GM23248 (cell line): ENCODE measurements around the gene TAGLN2. TPM values are rescaled to one million over a fixed set of nuclear protein-coding genes. Genes with fewer than 3 reads are reported as not detected.

Experiments
- DNase-seq: peaks from one replicate; pipeline ENCODE4 v3.0.0-alpha.2; 2015
- H2AFZ ChIP-seq: fragments of 200-600 bp; sonication (generic); 2 replicates; pipeline ENCODE4 v1.6.1; 2016; ENCODE audit warnings: antibody characterized with exemption
- H3F3A ChIP-seq: fragments of 200-600 bp; sonication (generic); 2 replicates; pipeline ENCODE4 v1.6.1; 2016; ENCODE audit warnings: mild to moderate bottlenecking, antibody characterized with exemption, mixed run types; ENCODE audit not compliant: insufficient read depth
- H3K27ac ChIP-seq: fragments of 200-600 bp; sonication (generic); 2 replicates; pipeline ENCODE4 v1.5.1; 2016; ENCODE audit warnings: mild to moderate bottlenecking
- H3K27me3 ChIP-seq: fragments of 200-600 bp; sonication (generic); replicated peaks from 2 replicates; pipeline ENCODE4 v1.6.1; 2016; ENCODE audit warnings: mild to moderate bottlenecking; ENCODE audit not compliant: insufficient read depth
- H3K36me3 ChIP-seq: fragments of 200-600 bp; sonication (generic); 2 replicates; pipeline ENCODE4 v1.6.1; 2016; ENCODE audit warnings: low read depth, mild to moderate bottlenecking
- H3K4me1 ChIP-seq: fragments of 200-600 bp; sonication (generic); 2 replicates; pipeline ENCODE4 v1.6.1; 2016; ENCODE audit warnings: mild to moderate bottlenecking; ENCODE audit not compliant: insufficient read depth
- H3K4me2 ChIP-seq: fragments of 200-600 bp; sonication (generic); one replicate; pipeline ENCODE4 v1.6.1; 2016; ENCODE audit warnings: mild to moderate bottlenecking; ENCODE audit not compliant: unreplicated experiment
- H3K4me3 ChIP-seq: fragments of 200-600 bp; sonication (generic); 2 replicates; pipeline ENCODE4 v1.5.1; 2016; ENCODE audit warnings: mild to moderate bottlenecking
- H3K79me2 ChIP-seq: fragments of 200-600 bp; sonication (generic); 2 replicates; pipeline ENCODE4 v1.6.1; 2016; ENCODE audit warnings: mild to moderate bottlenecking; ENCODE audit not compliant: insufficient read depth
- H3K9ac ChIP-seq: fragments of 200-600 bp; sonication (generic); 2 replicates; pipeline ENCODE4 v1.6.1; 2016; ENCODE audit warnings: mild to moderate bottlenecking
- H3K9me2 ChIP-seq: fragments of 200-600 bp; sonication (generic); 2 replicates; pipeline ENCODE4 v1.6.1; 2016; ENCODE audit warnings: mixed run types, mild to moderate bottlenecking, moderate library complexity; ENCODE audit not compliant: insufficient read depth
- H3K9me3 ChIP-seq: fragments of 200-600 bp; sonication (generic); one replicate; pipeline ENCODE4 v1.6.1; 2017; ENCODE audit warnings: low read depth
- H4K20me1 ChIP-seq: fragments of 200-600 bp; sonication (generic); 2 replicates; pipeline ENCODE4 v1.6.0; 2016; ENCODE audit not compliant: insufficient read depth
- EZH2 ChIP-seq: fragments of 200-600 bp; sonication (generic); IDR thresholded peaks from 2 replicates; pipeline ENCODE4 v1.6.1; 2018; ENCODE audit warnings: antibody characterized with exemption, mild to moderate bottlenecking; ENCODE audit not compliant: insufficient read depth, poor library complexity, severe bottlenecking
- EZH2phosphoT487 ChIP-seq: fragments of 200-600 bp; sonication (generic); IDR thresholded peaks from 2 replicates; pipeline ENCODE4 v1.6.1; 2018; ENCODE audit warnings: antibody characterized with exemption, moderate library complexity, mild to moderate bottlenecking, low read depth; ENCODE audit not compliant: insufficient read depth
- WGBS, 2 experiments: methylation state at CpG; one replicate each; pipeline ENCODE4 v1.1.6; 2015 to 2017; ENCODE audit warnings: low lambda C conversion rate in 2 of 2, low coverage in 1 of 2; ENCODE audit errors: missing lambda C conversion rate in 2 of 2; 5-methylcytosine and 5-hydroxymethylcytosine counted together
- in situ Hi-C: fragments of 300-500 bp; cut with MboI; formaldehyde crosslinking; loops from 2 replicates; pipeline ENCODE4 v1.15.0; 2020
- polyA plus RNA-seq: library from polyadenylated mRNA; unstranded; fragments of >200 nt; fragmentation: Nextera tagmentation; extraction: Ambion mirVana; gene quantifications from 2 replicates; pipeline ENCODE4 v1.2.1, GENCODE V29; 2016
- total RNA-seq: library from RNA; depleted of rRNA; stranded (reverse); fragments of >200 nt; shearing (Covaris generic); gene quantifications from 2 replicates; pipeline ENCODE4 v1.2.3, GENCODE V29; 2014

TAGLN2 gene
- total and polyA plus RNA-seq, 2 experiments from 2014 or later, result 400 to 692 TPM

- Histone ChIP-seq H3K4me3 (no peak overlapping the region), H3K79me2 (no peaks in the 10 kb centered on the region), H3K9me2 (no peaks in the 10 kb centered on the region), H3K27ac (no peak overlapping the region), H3K4me2 (no peak overlapping the region), H3K36me3 (no peaks in the 10 kb centered on the region), H3K9ac (no peak overlapping the region), H4K20me1 (no peaks in the 10 kb centered on the region), H3K27me3 (no peaks in the 10 kb centered on the region), H3K9me3 (no peaks in the 10 kb centered on the region), H2AFZ (no peak overlapping the region), H3K4me1 (peaks cover 34% of the 10 kb centered on the region), H3F3A (peaks cover 36% of the 10 kb centered on the region)
- no peak for DNase-seq
- WGBS, 2 experiments, result 96 to 98% methylated on average over 6 of the region's 6 CpGs
- in situ Hi-C loops, result no loop called here
- TF ChIP-seq EZH2 (no peak), EZH2phosphoT487 (no peak)
Observed at GRCh38 chr1:159877695-159878444, 47.4 kb downstream of the TAGLN2 start.

- H3K79me2 ChIP-seq, result no peaks in the 10 kb centered on the region
- H3K4me2 ChIP-seq, result no peak overlapping the region
- no peak overlapping the region for H3K27ac ChIP-seq
- no peak for DNase-seq
- no peaks in the 10 kb centered on the region for H3K27me3 ChIP-seq
- H4K20me1 ChIP-seq, result no peaks in the 10 kb centered on the region
- no peak overlapping the region for H3K9ac ChIP-seq
- H3K4me3 ChIP-seq, result no peak overlapping the region
- in situ Hi-C loops, result no loop called here
- H3K4me1 ChIP-seq, result peaks cover 11% of the 10 kb centered on the region
- no peaks in the 10 kb centered on the region for H3K36me3 ChIP-seq
- no peaks in the 10 kb centered on the region for H3K9me2 ChIP-seq
- no peaks in the 10 kb centered on the region for H3K9me3 ChIP-seq
- H3F3A ChIP-seq, result peaks cover 14% of the 10 kb centered on the region
- 80 to 84% methylated on average over 4 of the region's 4 CpGs for WGBS, 2 experiments
- no peak for TF ChIP-seq EZH2phosphoT487
- no peak for TF ChIP-seq EZH2
- no peak overlapping the region for H2AFZ ChIP-seq
Observed at GRCh38 chr1:159873530-159874143, 51.7 kb downstream of the TAGLN2 start.

GRCh38 chr1:159872891-159873290 is 52.4 kb downstream of the TAGLN2 start:
- WGBS, 2 experiments, result 85 to 92% methylated on average over 15 of the region's 15 CpGs
- H3K4me1 ChIP-seq, result peaks cover 13% of the 10 kb centered on the region
- no peak for TF ChIP-seq EZH2
- no peak for TF ChIP-seq EZH2phosphoT487
- DNase-seq, result no peak
- no peak overlapping the region for H3K9ac ChIP-seq
- no peak overlapping the region for H3K4me3 ChIP-seq
- in situ Hi-C loops, result no loop called here
- no peaks in the 10 kb centered on the region for H3K79me2 ChIP-seq
- H3K27ac ChIP-seq, result no peak overlapping the region
- no peak overlapping the region for H3K4me2 ChIP-seq
- no peaks in the 10 kb centered on the region for H4K20me1 ChIP-seq
- H3K9me3 ChIP-seq, result no peaks in the 10 kb centered on the region
- H3K9me2 ChIP-seq, result no peaks in the 10 kb centered on the region
- peaks cover 17% of the 10 kb centered on the region for H3F3A ChIP-seq
- H3K27me3 ChIP-seq, result no peaks in the 10 kb centered on the region
- H3K36me3 ChIP-seq, result no peaks in the 10 kb centered on the region
- H2AFZ ChIP-seq, result no peak overlapping the region

- no peaks in the 10 kb centered on the region for H3K27me3 ChIP-seq
- in situ Hi-C loops, result no loop called here
- H3K4me1 ChIP-seq, result peaks cover 13% of the 10 kb centered on the region
- no peak overlapping the region for H2AFZ ChIP-seq
- no peak for DNase-seq
- H3K36me3 ChIP-seq, result no peaks in the 10 kb centered on the region
- H3K9me3 ChIP-seq, result no peaks in the 10 kb centered on the region
- no peaks in the 10 kb centered on the region for H3K79me2 ChIP-seq
- no peak overlapping the region for H3K27ac ChIP-seq
- no peak overlapping the region for H3K4me3 ChIP-seq
- H3K9me2 ChIP-seq, result no peaks in the 10 kb centered on the region
- H3K9ac ChIP-seq, result no peak overlapping the region
- TF ChIP-seq EZH2 (no peak), EZH2phosphoT487 (no peak)
- H3K4me2 ChIP-seq, result no peak overlapping the region
- H4K20me1 ChIP-seq, result no peaks in the 10 kb centered on the region
- WGBS, 2 experiments, result 86 to 90% methylated on average over 5 of the region's 5 CpGs
- peaks cover 17% of the 10 kb centered on the region for H3F3A ChIP-seq
Observed at GRCh38 chr1:159870704-159871103, 54.6 kb downstream of the TAGLN2 start.
